ENCODE measurements around the gene OR5D18.

- TF ChIP-seq POLR2A (IDR thresholded peaks at IDR 0.05) (no peak), CTCF (IDR thresholded peaks at IDR 0.05) (no peak)
Observed at GRCh38 chr11:55811067-55811466, 8.4 kb upstream of the OR5D18 start, which contains the start of gene OR5L1.
